Ovary (tissue), 9 donors: ENCODE measurements around the gene SPIN1. TPM values are rescaled to one million over a fixed set of nuclear protein-coding genes. Genes with fewer than 3 reads are reported as not detected.

Experiments used
- DNase-seq, 5 donors: peaks; one replicate each; pipeline ENCODE4 v3.0.0-alpha.2; 2019 to 2020
- H3K27ac ChIP-seq, 2 donors: fragments of 200-600 bp; one replicate each; pipeline versions ENCODE4 v1.5.1 to v1.8.0; 2019 to 2022
- H3K27me3 ChIP-seq: fragments of 200-600 bp; one replicate; pipeline ENCODE4 v1.8.0; 2022
- H3K36me3 ChIP-seq: fragments of 200-600 bp; sonication (generic); one replicate; pipeline ENCODE4 v1.5.1; 2019
- H3K4me1 ChIP-seq: one replicate; pipeline ENCODE4 v1.8.1; 2013; ENCODE audit warnings: mild to moderate bottlenecking, moderate library complexity; ENCODE audit not compliant: insufficient read depth
- H3K4me3 ChIP-seq: fragments of 200-600 bp; sonication (generic); one replicate; pipeline ENCODE4 v1.5.1; 2017
- H3K9me3 ChIP-seq, 2 donors: fragments of 200-600 bp in 1 of 2; sonication (generic) in 1 of 2; one replicate each; pipeline versions ENCODE4 v1.5.1 to v1.8.1; 2013 to 2019; ENCODE audit warnings: mild to moderate bottlenecking in 1 of 2, moderate library complexity in 1 of 2
- CTCF ChIP-seq, 3 donors: fragments of 450-650 bp in 2 of 3; fragments of 200-600 bp in 1 of 3; IDR thresholded peaks; one replicate each; pipeline versions ENCODE4 v1.5.1 to v1.8.0; 2016 to 2022; ENCODE audit warnings: antibody characterized with exemption in 3 of 3, mild to moderate bottlenecking in 1 of 3
- EP300 ChIP-seq: sonication (generic); formaldehyde crosslinking; IDR thresholded peaks from one replicate; pipeline ENCODE4 v1.6.1; 2017; ENCODE audit warnings: antibody characterized with exemption
- POLR2A ChIP-seq: fragments of 450-650 bp; IDR thresholded peaks from one replicate; pipeline ENCODE4 v1.6.1; 2017; ENCODE audit warnings: antibody characterized with exemption, mild to moderate bottlenecking, moderate library complexity
- WGBS, 3 donors: extraction: QIAGEN DNeasy Blood & Tissue Kit in 1 of 3; methylation state at CpG; one replicate each; pipeline versions ENCODE4 v1.1.5 to v1.1.7; 2013 to 2017; 5-methylcytosine and 5-hydroxymethylcytosine counted together
- intact Hi-C, 4 donors: fragments of 100-400 bp; cut with DNase I; formaldehyde crosslinking; loops; one replicate each; pipeline versions ENCODE4 v1.11.0 to v1.15.1; 2022 to 2023
- polyA plus RNA-seq, 2 donors: library from polyadenylated mRNA; stranded (reverse); fragments of 200-250 nt in 1 of 2; fragments of 350-450 nt in 1 of 2; fragmentation: Illumina TruSeq in 1 of 2; extraction: RNeasy Lipid Tissue Mini Kit (QIAGEN cat#74804) in 1 of 2; gene quantifications; one replicate each; pipeline ENCODE4 v1.2.3, GENCODE V29; 2013 to 2014
- total RNA-seq, 7 donors: library from RNA; depleted of rRNA in 2 of 7; stranded (reverse); fragments of >200 nt in 2 of 7; fragmentation: NEBNext Ultra II Directional in 3 of 7; extraction: Animal tissue kit (Norgen Biotek cat#: 25700) in 3 of 7; gene quantifications; one replicate each; pipeline versions ENCODE4 v1.1.0 to v1.2.4, GENCODE V29; 2016 to 2023
- donor health status: DM: no; HTN: no; CAD: no; lungs with moderate emphysema.
- donor health status: DM: no; HTN: no; CAD: no.
- donor health status: Bipolar disorder and iron deficiency.
- donor health status: DM: yes; HTN: yes; CAD: no.
- donor health status: DM: no; HTN: no; CAD: no.
- donor health status: DM: yes; HTN: yes; CAD: no.

The SPIN1 gene
- total and polyA plus RNA-seq, 9 donors, result 61.4 to 144 (median 107) TPM

GRCh38 chr9:88398016-88398415 lies 9.8 kb downstream of the SPIN1 start:
- Histone ChIP-seq H3K27ac (no peak overlapping the region), H3K27me3 (no peaks in the 10 kb centered on the region), H3K4me3 (no peak overlapping the region), H3K9me3 (no peaks in the 10 kb centered on the region), H3K36me3 (no peaks in the 10 kb centered on the region), H3K4me1 (peaks cover 21% of the 10 kb centered on the region)
- WGBS, 3 donors, result 90 to 95% (median 90%) methylated on average over 5 of the region's 5 CpGs
- no peak for TF ChIP-seq EP300
- no peak for TF ChIP-seq CTCF (IDR thresholded peaks at IDR 0.05)
- TF ChIP-seq POLR2A, result no peak
- intact Hi-C loops, result no loop called here
- DNase-seq, result no peak

GRCh38 chr9:88399966-88400365 lies 11.7 kb downstream of the SPIN1 start:
- WGBS, 3 donors, result 28 to 34% (median 29%) methylated on average over 3 of the region's 3 CpGs
- peaks cover 21% of the 10 kb centered on the region for H3K4me1 ChIP-seq
- H3K4me3 ChIP-seq, result no peak overlapping the region
- DNase-seq, result no peak
- no peak overlapping the region for H3K27ac ChIP-seq
- no peaks in the 10 kb centered on the region for H3K9me3 ChIP-seq
- no peaks in the 10 kb centered on the region for H3K36me3 ChIP-seq
- intact Hi-C loops, result no loop called here
- TF ChIP-seq POLR2A (no peak), CTCF (IDR thresholded peaks at IDR 0.05) (no peak), EP300 (no peak)
- H3K27me3 ChIP-seq, result no peaks in the 10 kb centered on the region

DNA sequence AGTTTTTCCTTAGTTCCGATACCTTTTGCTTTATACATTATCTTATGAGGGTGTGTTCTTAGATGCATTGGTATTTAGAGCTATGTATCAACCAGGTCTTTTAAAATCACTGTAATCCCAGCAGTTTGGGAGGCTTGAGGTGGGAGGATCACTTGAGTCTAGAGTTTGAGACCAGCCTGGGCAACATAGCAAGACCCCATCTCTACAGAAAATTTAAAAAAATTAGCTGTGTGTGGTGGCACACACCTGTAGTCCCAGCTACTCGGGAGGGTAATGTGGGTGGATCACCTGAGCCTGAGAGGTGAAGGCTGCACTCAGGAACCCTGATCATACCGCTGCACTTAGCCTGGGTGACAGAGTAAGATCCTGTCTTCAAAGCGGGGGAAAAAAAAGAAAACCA lies 15.1 kb downstream of the SPIN1 start:
- peaks cover 13% of the 10 kb centered on the region for H3K4me1 ChIP-seq
- no peak for TF ChIP-seq EP300
- TF ChIP-seq CTCF (IDR thresholded peaks at IDR 0.05), result no peak
- TF ChIP-seq POLR2A, result no peak
- 91 to 92% (median 91%) methylated on average over 4 of the region's 4 CpGs for WGBS, 3 donors

GRCh38 chr9:88406051-88406450 lies 17.8 kb downstream of the SPIN1 start:
- TF ChIP-seq POLR2A, result no peak
- no peak for TF ChIP-seq CTCF (IDR thresholded peaks at IDR 0.05)
- TF ChIP-seq EP300, result no peak
- Histone ChIP-seq H3K27me3 (no peaks in the 10 kb centered on the region), H3K4me1 (peaks cover 6% of the 10 kb centered on the region), H3K9me3 (no peaks in the 10 kb centered on the region), H3K4me3 (no peak overlapping the region), H3K27ac (no peak overlapping the region), H3K36me3 (no peaks in the 10 kb centered on the region)
- intact Hi-C loops, result no loop called here
- DNase-seq, result no peak
- 93 to 95% (median 94%) methylated on average over 7 of the region's 7 CpGs for WGBS, 3 donors

More for the DNA sequence above, 15.1 kb downstream of the SPIN1 start:
- Histone ChIP-seq H3K36me3 (no peaks in the 10 kb centered on the region), H3K9me3 (no peaks in the 10 kb centered on the region), H3K27ac (no peak overlapping the region), H3K27me3 (no peaks in the 10 kb centered on the region), H3K4me3 (no peak overlapping the region)
- no peak for DNase-seq
- intact Hi-C loops, result no loop called here

DNA sequence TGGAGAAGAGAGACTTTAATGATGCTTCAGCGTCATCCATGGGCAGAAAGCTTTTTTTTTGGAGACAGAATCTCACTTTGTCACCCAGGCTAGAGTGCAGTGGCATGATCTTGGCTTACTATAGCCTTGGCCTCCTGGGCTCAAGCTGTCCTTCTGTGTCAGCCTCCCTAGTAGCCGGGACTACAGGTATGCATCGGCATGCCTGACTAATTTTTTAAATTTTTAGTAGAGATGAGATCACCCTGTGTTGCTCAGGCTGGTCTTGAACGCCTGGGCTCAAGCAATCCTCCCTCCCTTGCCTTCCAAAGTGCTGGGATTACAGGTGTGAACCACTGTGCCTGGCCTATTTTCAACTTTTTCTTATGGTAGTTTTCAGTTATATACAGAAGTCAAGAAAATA lies 23.2 kb downstream of the SPIN1 start:
- H3K9me3 ChIP-seq, result no peaks in the 10 kb centered on the region
- H3K27me3 ChIP-seq, result no peaks in the 10 kb centered on the region
- intact Hi-C loops, result no loop called here
- H3K36me3 ChIP-seq, result no peaks in the 10 kb centered on the region
- H3K27ac ChIP-seq, result no peak overlapping the region
- no peak for DNase-seq
- H3K4me3 ChIP-seq, result no peak overlapping the region
- WGBS, 3 donors, result 92 to 94% (median 92%) methylated on average over 4 of the region's 4 CpGs
- TF ChIP-seq EP300 (no peak), CTCF (IDR thresholded peaks at IDR 0.05) (no peak), POLR2A (no peak)
- no peaks in the 10 kb centered on the region for H3K4me1 ChIP-seq
